Uterus (tissue), 4 donors: ENCODE results near the gene NLGN1. TPM values are rescaled to one million over a fixed set of nuclear protein-coding genes. Genes with fewer than 3 reads are reported as not detected.

ENCODE experiments used
- DNase-seq, 2 donors: peaks; one replicate each; pipeline ENCODE4 v3.0.0-alpha.2; 2019 to 2020
- H3K27ac ChIP-seq, 2 donors: fragments of 200-600 bp; sonication (generic); 1 replicate in 1 of 2; 2 replicates in 1 of 2; pipeline ENCODE4 v1.5.1; 2016 to 2018
- H3K27me3 ChIP-seq, 2 donors: fragments of 200-600 bp; sonication (generic); one replicate each; pipeline ENCODE4 v1.5.1; 2018 to 2019; ENCODE audit warnings: control low read depth in 1 of 2
- H3K36me3 ChIP-seq, 2 donors: fragments of 200-600 bp; sonication (generic); one replicate each; pipeline ENCODE4 v1.5.1; 2019; ENCODE audit warnings: control low read depth in 1 of 2
- H3K4me1 ChIP-seq, 2 donors: fragments of 200-600 bp; sonication (generic); one replicate each; pipeline ENCODE4 v1.5.1; 2018 to 2019; ENCODE audit warnings: control low read depth in 1 of 2
- H3K4me3 ChIP-seq, 2 donors: fragments of 200-600 bp; sonication (generic); 1 replicate in 1 of 2; 2 replicates in 1 of 2; pipeline ENCODE4 v1.5.1; 2018 to 2019; ENCODE audit warnings: mild to moderate bottlenecking in 1 of 2
- H3K9me3 ChIP-seq, 2 donors: fragments of 200-600 bp; sonication (generic); one replicate each; pipeline ENCODE4 v1.5.1; 2019; ENCODE audit warnings: control low read depth in 1 of 2
- POLR2A ChIP-seq, 2 donors: fragments of 450-650 bp; IDR thresholded peaks; one replicate each; pipeline ENCODE4 v1.6.1; 2016; ENCODE audit warnings: antibody characterized with exemption in 2 of 2, mild to moderate bottlenecking in 1 of 2, moderate library complexity in 1 of 2
- intact Hi-C: fragments of 100-400 bp; cut with DNase I; formaldehyde crosslinking; loops from one replicate; pipeline ENCODE4 v1.15.1; 2023; ENCODE audit warnings: low total_unique reads
- total RNA-seq, 4 donors: library from RNA; depleted of rRNA in 3 of 4; stranded (reverse); fragments of >200 nt in 3 of 4; gene quantifications; one replicate each; pipeline versions ENCODE4 v1.1.0 to v1.2.4, GENCODE V29; 2014 to 2023
- TF ChIP-seq, protein P1 (sequence below), 4 experiments: fragments of 200-600 bp in 2 of 4; fragments of 450-650 bp in 2 of 4; sonication (generic) in 2 of 4; IDR thresholded peaks; one replicate each; pipeline ENCODE4 v1.5.1; 2016 to 2019; ENCODE audit warnings: antibody characterized with exemption in 4 of 4, mild to moderate bottlenecking in 2 of 4, moderate library complexity in 1 of 4
- donor health status: DM: yes; HTN: yes; CAD: no.

Gene NLGN1
- total RNA-seq, 4 donors from 2014 or later = 3.6 to 44.8 (median 9.8) TPM

DNA sequence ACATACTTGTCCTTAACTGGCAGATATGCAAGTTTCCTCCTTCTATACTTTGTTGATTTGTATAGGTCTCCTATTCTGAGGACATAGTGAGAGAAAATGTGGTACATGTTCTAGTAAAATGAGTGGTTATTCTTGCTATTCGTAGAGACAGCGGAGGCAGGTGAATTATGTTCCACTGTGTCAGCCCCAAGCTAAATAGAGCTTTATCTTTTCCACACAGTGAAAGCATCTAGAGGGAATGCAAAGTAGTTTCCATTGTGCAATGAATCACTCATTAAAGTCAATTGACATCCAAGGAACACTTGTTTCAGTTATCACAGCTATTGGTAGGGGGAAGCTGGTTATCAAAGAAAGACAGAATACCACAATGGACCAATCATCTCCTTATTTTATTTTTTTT, 262.4 kb downstream of the NLGN1 start:
- Histone ChIP-seq H3K4me1 (no peaks in the 10 kb centered on the region), H3K4me3 (no peak overlapping the region), H3K27me3 (no peaks in the 10 kb centered on the region), H3K27ac (no peak overlapping the region), H3K9me3 (no peaks in the 10 kb centered on the region), H3K36me3 (no peaks in the 10 kb centered on the region)
- TF ChIP-seq, protein P1, sequence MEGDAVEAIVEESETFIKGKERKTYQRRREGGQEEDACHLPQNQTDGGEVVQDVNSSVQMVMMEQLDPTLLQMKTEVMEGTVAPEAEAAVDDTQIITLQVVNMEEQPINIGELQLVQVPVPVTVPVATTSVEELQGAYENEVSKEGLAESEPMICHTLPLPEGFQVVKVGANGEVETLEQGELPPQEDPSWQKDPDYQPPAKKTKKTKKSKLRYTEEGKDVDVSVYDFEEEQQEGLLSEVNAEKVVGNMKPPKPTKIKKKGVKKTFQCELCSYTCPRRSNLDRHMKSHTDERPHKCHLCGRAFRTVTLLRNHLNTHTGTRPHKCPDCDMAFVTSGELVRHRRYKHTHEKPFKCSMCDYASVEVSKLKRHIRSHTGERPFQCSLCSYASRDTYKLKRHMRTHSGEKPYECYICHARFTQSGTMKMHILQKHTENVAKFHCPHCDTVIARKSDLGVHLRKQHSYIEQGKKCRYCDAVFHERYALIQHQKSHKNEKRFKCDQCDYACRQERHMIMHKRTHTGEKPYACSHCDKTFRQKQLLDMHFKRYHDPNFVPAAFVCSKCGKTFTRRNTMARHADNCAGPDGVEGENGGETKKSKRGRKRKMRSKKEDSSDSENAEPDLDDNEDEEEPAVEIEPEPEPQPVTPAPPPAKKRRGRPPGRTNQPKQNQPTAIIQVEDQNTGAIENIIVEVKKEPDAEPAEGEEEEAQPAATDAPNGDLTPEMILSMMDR (IDR thresholded peaks at IDR 0.05) = no peak
- no peak for TF ChIP-seq POLR2A (IDR thresholded peaks at IDR 0.05)
- DNase-seq = no peak
- intact Hi-C loops = no loop called here

DNA sequence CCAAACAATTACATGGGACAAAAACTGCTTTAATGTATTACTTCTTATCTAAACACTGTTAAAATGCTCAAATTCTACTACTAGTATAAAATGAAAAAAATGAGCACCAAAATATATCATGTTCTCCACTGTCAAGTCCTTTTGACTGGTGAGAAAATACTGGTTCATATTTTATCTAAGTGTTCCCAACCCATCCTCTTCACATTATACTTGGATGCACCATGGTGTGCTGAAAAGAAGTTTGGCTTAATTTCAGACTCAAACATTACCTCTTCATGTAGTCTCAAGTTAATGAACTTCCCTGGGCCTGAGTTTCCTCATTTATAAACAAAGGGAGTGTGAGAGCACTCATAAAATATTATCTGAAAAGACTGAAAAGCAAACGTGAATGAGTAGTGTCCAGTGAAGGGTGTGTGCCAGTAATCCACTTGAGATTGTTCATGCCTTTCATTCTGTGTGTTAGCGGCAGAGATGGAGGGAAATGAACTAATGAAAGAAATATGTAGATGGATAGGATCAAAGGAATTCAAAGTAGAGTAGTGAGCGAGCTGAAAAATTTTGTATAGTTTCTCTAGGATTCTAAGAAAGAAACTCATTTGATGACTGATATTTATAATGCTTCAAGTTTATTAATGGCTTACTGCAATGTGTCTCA, 263.2 kb downstream of the NLGN1 start:
- no peak for TF ChIP-seq POLR2A (IDR thresholded peaks at IDR 0.05)
- TF ChIP-seq, protein P1 (IDR thresholded peaks at IDR 0.05) = no peak
- Histone ChIP-seq H3K9me3 (no peaks in the 10 kb centered on the region), H3K4me1 (no peaks in the 10 kb centered on the region), H3K27ac (no peak overlapping the region), H3K27me3 (no peaks in the 10 kb centered on the region), H3K36me3 (no peaks in the 10 kb centered on the region), H3K4me3 (no peak overlapping the region)
- intact Hi-C loops = no loop called here
- no peak for DNase-seq

DNA sequence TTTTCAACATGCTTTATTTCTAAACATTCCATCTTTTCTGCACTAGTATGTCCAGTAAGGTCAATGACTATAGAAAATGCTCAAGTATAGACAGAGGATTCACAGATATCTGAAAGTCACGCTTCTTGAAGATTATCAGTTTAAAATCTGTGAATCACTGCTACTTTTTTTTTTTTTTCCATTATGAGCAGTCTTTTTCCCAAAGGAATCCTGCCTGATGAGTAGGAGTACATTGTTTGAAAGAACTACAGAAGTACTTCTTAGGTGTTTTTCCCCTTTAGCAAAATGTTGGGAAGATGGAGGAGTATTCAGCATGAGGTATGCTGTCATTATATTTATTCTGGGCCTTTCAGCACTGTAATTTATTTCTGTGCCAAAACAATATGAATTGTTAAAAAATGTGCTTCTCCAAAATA, 266.2 kb downstream of the NLGN1 start:
- no peak for TF ChIP-seq POLR2A (IDR thresholded peaks at IDR 0.05)
- TF ChIP-seq, protein P1 (IDR thresholded peaks at IDR 0.05) = no peak
- intact Hi-C loops = no loop called here
- Histone ChIP-seq H3K4me1 (no peaks in the 10 kb centered on the region), H3K4me3 (no peak overlapping the region), H3K27me3 (no peaks in the 10 kb centered on the region), H3K9me3 (no peaks in the 10 kb centered on the region), H3K27ac (no peak overlapping the region), H3K36me3 (no peaks in the 10 kb centered on the region)
- no peak for DNase-seq

DNA sequence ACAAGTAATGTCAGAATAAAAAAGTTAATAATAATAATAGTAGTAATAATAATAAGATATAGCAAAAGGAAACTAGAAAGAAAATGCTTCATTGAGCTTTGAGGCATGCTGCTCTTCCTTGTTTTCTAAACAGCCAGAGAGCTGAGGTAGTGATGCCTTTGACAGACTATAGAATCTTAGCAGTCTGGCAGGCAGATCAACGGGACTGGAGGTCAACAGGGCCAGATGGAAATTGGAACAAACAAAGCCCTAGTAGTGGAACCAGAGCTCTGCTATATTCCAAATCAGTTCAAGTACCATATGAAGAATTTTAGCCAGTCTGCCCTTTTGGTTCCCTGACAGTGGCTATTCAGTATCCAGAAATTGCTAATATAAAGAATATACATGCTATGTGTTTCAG, 278.6 kb downstream of the NLGN1 start:
- DNase-seq = no peak
- no peaks in the 10 kb centered on the region for H3K4me1 ChIP-seq
- no peaks in the 10 kb centered on the region for H3K27me3 ChIP-seq
- no peaks in the 10 kb centered on the region for H3K36me3 ChIP-seq
- TF ChIP-seq, protein P1 (IDR thresholded peaks at IDR 0.05) = no peak
- no peak for TF ChIP-seq POLR2A (IDR thresholded peaks at IDR 0.05)
- no peaks in the 10 kb centered on the region for H3K9me3 ChIP-seq
- H3K4me3 ChIP-seq = no peak overlapping the region
- intact Hi-C loops = no loop called here
- no peak overlapping the region for H3K27ac ChIP-seq

DNA sequence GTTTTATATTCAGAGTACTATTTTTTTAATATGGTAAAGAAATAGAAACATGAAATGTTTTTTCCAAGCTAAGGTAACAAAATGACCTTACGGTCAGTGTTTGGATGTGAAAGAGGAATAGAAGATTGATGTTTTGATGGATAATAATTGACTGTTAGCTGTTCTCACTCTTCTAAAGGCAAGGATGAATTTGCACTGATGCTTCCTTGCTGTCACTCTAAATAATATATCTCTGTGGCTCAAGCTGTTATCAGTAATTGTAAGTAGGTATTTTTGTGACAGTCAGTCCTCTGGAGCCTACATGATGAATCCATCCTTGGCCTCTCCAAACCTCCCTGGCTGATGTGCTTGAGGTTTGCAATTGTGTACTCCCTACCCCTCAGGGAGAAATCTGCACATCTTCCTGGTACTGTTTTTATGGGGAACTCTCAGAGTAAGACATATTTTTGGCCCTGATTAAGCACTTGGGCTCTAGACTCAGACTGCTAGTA, 283.7 kb downstream of the NLGN1 start:
- no peaks in the 10 kb centered on the region for H3K36me3 ChIP-seq
- H3K27ac ChIP-seq = no peak overlapping the region
- no peaks in the 10 kb centered on the region for H3K4me1 ChIP-seq
- no peak for DNase-seq
- intact Hi-C loops = no loop called here
- no peak overlapping the region for H3K4me3 ChIP-seq
- TF ChIP-seq, protein P1 (IDR thresholded peaks at IDR 0.05) = no peak
- TF ChIP-seq POLR2A (IDR thresholded peaks at IDR 0.05) = no peak
- H3K9me3 ChIP-seq = no peaks in the 10 kb centered on the region
- no peaks in the 10 kb centered on the region for H3K27me3 ChIP-seq
